ENCODE measurements around the gene PNPLA1.
A peak's percentile ranks its signal among the peaks of the same experiment; 100 is the strongest.

The PNPLA1 gene

DNA sequence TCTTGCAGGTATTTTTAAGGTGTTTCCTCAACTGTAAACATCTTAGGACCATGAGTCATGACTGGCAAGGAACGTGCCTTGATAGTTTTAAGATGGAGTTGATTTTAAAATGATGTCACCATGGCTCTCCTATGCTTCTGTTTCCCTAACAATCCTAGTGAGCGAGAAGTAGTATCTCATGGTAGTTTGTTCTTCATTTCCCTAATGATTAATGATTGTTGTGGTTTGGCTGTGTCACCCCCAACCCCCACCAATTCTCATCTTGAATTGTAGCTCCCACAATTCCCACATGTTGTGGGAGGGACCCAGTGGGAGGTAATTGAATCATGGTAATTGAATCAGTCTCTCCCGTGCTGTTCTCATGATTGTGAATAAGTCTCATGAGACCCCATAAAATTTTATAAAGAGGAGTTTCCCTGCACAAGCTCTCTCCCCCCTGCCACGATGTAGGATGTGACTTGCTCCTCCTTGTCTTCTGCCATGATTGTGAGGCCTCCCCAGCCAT, 83.6 kb downstream of the PNPLA1 start (continued):
- TF ChIP-seq ZNF596 (tag by site-specific recombination; IDR thresholded peaks at IDR 0.05) (no peak), EGR2 (tag by site-specific recombination; IDR thresholded peaks at IDR 0.05; ENCODE audit: low read depth) (peak; percentile 96), ZNF777 (tag by site-specific recombination; IDR thresholded peaks at IDR 0.05; ENCODE audit: borderline replicate concordance) (no peak), ZNF19 (tag by site-specific recombination; IDR thresholded peaks at IDR 0.05; ENCODE audit: low read depth) (no peak), ZNF791 (tag by site-specific recombination; IDR thresholded peaks at IDR 0.05) (no peak), ZSCAN23 (tag by site-specific recombination; IDR thresholded peaks at IDR 0.05) (peak; percentile 74; the same call in 1 of the 2 replicates), ZNF571 (tag by site-specific recombination; IDR thresholded peaks at IDR 0.05) (no peak), IKZF3 (tag by site-specific recombination; IDR thresholded peaks at IDR 0.05) (no peak; the same call in 1 of the 2 replicates), ZNF747 (tag by site-specific recombination; IDR thresholded peaks at IDR 0.05) (no peak), ZNF302 (tag by site-specific recombination; IDR thresholded peaks at IDR 0.05; ENCODE audit: low read depth) (no peak), ZNF792 (tag by site-specific recombination; IDR thresholded peaks at IDR 0.05) (no peak), ZNF677 (tag by site-specific recombination; IDR thresholded peaks at IDR 0.05) (no peak), OSR2 (tag by site-specific recombination; IDR thresholded peaks at IDR 0.05) (peak; percentile 84), ZNF223 (tag by site-specific recombination; IDR thresholded peaks at IDR 0.05) (no peak), ZNF529 (tag by site-specific recombination; IDR thresholded peaks at IDR 0.05; ENCODE audit: insufficient replicate concordance) (no peak), BCL11A (tag by site-specific recombination; IDR thresholded peaks at IDR 0.05; ENCODE audit: low read depth) (no peak), ZNF37A (tag by site-specific recombination; IDR thresholded peaks at IDR 0.05) (no peak), ZIC2 (tag by site-specific recombination; IDR thresholded peaks at IDR 0.05) (peak; percentile 69), ZNF121 (tag by site-specific recombination; IDR thresholded peaks at IDR 0.05) (no peak)
- TF ChIP-seq, protein P1, sequence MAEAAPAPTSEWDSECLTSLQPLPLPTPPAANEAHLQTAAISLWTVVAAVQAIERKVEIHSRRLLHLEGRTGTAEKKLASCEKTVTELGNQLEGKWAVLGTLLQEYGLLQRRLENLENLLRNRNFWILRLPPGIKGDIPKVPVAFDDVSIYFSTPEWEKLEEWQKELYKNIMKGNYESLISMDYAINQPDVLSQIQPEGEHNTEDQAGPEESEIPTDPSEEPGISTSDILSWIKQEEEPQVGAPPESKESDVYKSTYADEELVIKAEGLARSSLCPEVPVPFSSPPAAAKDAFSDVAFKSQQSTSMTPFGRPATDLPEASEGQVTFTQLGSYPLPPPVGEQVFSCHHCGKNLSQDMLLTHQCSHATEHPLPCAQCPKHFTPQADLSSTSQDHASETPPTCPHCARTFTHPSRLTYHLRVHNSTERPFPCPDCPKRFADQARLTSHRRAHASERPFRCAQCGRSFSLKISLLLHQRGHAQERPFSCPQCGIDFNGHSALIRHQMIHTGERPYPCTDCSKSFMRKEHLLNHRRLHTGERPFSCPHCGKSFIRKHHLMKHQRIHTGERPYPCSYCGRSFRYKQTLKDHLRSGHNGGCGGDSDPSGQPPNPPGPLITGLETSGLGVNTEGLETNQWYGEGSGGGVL (tag by site-specific recombination; IDR thresholded peaks at IDR 0.05) = peak; percentile 88
- TF ChIP-seq, protein P2, sequence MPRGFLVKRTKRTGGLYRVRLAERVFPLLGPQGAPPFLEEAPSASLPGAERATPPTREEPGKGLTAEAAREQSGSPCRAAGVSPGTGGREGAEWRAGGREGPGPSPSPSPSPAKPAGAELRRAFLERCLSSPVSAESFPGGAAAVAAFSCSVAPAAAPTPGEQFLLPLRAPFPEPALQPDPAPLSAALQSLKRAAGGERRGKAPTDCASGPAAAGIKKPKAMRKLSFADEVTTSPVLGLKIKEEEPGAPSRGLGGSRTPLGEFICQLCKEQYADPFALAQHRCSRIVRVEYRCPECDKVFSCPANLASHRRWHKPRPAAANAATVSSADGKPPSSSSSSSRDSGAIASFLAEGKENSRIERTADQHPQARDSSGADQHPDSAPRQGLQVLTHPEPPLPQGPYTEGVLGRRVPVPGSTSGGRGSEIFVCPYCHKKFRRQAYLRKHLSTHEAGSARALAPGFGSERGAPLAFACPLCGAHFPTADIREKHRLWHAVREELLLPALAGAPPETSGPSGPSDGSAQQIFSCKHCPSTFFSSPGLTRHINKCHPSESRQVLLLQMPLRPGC (tag by site-specific recombination; IDR thresholded peaks at IDR 0.05) = 0 out of 2 replicates have a peak, but pooled peaks have one; percentile 10
- TF ChIP-seq, protein P3, sequence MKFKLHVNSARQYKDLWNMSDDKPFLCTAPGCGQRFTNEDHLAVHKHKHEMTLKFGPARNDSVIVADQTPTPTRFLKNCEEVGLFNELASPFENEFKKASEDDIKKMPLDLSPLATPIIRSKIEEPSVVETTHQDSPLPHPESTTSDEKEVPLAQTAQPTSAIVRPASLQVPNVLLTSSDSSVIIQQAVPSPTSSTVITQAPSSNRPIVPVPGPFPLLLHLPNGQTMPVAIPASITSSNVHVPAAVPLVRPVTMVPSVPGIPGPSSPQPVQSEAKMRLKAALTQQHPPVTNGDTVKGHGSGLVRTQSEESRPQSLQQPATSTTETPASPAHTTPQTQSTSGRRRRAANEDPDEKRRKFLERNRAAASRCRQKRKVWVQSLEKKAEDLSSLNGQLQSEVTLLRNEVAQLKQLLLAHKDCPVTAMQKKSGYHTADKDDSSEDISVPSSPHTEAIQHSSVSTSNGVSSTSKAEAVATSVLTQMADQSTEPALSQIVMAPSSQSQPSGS (tag by site-specific recombination; IDR thresholded peaks at IDR 0.05; ENCODE audit: low read depth) = peak; percentile 89
- TF ChIP-seq, protein P4, sequence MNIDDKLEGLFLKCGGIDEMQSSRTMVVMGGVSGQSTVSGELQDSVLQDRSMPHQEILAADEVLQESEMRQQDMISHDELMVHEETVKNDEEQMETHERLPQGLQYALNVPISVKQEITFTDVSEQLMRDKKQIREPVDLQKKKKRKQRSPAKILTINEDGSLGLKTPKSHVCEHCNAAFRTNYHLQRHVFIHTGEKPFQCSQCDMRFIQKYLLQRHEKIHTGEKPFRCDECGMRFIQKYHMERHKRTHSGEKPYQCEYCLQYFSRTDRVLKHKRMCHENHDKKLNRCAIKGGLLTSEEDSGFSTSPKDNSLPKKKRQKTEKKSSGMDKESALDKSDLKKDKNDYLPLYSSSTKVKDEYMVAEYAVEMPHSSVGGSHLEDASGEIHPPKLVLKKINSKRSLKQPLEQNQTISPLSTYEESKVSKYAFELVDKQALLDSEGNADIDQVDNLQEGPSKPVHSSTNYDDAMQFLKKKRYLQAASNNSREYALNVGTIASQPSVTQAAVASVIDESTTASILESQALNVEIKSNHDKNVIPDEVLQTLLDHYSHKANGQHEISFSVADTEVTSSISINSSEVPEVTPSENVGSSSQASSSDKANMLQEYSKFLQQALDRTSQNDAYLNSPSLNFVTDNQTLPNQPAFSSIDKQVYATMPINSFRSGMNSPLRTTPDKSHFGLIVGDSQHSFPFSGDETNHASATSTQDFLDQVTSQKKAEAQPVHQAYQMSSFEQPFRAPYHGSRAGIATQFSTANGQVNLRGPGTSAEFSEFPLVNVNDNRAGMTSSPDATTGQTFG (tag by site-specific recombination; IDR thresholded peaks at IDR 0.05; ENCODE audit: borderline replicate concordance) = no peak
- TF ChIP-seq, protein P5, sequence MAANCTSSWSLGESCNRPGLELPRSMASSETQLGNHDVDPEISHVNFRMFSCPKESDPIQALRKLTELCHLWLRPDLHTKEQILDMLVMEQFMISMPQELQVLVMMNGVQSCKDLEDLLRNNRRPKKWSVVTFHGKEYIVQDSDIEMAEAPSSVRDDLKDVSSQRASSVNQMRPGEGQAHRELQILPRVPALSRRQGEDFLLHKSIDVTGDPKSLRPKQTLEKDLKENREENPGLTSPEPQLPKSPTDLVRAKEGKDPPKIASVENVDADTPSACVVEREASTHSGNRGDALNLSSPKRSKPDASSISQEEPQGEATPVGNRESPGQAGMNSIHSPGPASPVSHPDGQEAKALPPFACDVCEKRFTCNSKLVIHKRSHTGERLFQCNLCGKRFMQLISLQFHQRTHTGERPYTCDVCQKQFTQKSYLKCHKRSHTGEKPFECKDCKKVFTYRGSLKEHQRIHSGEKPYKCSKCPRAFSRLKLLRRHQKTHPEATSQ (tag by site-specific recombination; IDR thresholded peaks at IDR 0.05) = no peak
- TF ChIP-seq, protein P6, sequence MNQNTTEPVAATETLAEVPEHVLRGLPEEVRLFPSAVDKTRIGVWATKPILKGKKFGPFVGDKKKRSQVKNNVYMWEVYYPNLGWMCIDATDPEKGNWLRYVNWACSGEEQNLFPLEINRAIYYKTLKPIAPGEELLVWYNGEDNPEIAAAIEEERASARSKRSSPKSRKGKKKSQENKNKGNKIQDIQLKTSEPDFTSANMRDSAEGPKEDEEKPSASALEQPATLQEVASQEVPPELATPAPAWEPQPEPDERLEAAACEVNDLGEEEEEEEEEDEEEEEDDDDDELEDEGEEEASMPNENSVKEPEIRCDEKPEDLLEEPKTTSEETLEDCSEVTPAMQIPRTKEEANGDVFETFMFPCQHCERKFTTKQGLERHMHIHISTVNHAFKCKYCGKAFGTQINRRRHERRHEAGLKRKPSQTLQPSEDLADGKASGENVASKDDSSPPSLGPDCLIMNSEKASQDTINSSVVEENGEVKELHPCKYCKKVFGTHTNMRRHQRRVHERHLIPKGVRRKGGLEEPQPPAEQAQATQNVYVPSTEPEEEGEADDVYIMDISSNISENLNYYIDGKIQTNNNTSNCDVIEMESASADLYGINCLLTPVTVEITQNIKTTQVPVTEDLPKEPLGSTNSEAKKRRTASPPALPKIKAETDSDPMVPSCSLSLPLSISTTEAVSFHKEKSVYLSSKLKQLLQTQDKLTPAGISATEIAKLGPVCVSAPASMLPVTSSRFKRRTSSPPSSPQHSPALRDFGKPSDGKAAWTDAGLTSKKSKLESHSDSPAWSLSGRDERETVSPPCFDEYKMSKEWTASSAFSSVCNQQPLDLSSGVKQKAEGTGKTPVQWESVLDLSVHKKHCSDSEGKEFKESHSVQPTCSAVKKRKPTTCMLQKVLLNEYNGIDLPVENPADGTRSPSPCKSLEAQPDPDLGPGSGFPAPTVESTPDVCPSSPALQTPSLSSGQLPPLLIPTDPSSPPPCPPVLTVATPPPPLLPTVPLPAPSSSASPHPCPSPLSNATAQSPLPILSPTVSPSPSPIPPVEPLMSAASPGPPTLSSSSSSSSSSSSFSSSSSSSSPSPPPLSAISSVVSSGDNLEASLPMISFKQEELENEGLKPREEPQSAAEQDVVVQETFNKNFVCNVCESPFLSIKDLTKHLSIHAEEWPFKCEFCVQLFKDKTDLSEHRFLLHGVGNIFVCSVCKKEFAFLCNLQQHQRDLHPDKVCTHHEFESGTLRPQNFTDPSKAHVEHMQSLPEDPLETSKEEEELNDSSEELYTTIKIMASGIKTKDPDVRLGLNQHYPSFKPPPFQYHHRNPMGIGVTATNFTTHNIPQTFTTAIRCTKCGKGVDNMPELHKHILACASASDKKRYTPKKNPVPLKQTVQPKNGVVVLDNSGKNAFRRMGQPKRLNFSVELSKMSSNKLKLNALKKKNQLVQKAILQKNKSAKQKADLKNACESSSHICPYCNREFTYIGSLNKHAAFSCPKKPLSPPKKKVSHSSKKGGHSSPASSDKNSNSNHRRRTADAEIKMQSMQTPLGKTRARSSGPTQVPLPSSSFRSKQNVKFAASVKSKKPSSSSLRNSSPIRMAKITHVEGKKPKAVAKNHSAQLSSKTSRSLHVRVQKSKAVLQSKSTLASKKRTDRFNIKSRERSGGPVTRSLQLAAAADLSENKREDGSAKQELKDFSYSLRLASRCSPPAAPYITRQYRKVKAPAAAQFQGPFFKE (tag by site-specific recombination; IDR thresholded peaks at IDR 0.05; ENCODE audit: borderline replicate concordance) = no peak

Data from HEK293 (cell line).